KMS-11 (cell line): ENCODE data around the gene PROC.

Experiments
- H2AFZ ChIP-seq: fragments of 200-600 bp; sonication (generic); 2 replicates; pipeline ENCODE4 v1.6.1; 2016; ENCODE audit warnings: antibody characterized with exemption, mixed run types, low read depth
- H3K27ac ChIP-seq: fragments of 200-600 bp; sonication (generic); 2 replicates; pipeline ENCODE4 v1.6.1; 2016; ENCODE audit warnings: mild to moderate bottlenecking, mixed run types
- H3K27me3 ChIP-seq: fragments of 200-600 bp; sonication (generic); 2 replicates; pipeline ENCODE4 v1.6.1; 2017; ENCODE audit warnings: mild to moderate bottlenecking, low read depth, mixed run types, moderate library complexity; ENCODE audit not compliant: insufficient read depth
- H3K36me3 ChIP-seq: fragments of 200-600 bp; sonication (generic); 2 replicates; pipeline ENCODE4 v1.6.1; 2017; ENCODE audit warnings: mild to moderate bottlenecking, mixed run types; ENCODE audit not compliant: insufficient read depth
- H3K4me1 ChIP-seq: fragments of 200-600 bp; sonication (generic); 2 replicates; pipeline ENCODE4 v1.6.1; 2016; ENCODE audit warnings: mild to moderate bottlenecking, low read depth, mixed run types; ENCODE audit not compliant: poor library complexity, severe bottlenecking
- H3K4me2 ChIP-seq: fragments of 200-600 bp; sonication (generic); 2 replicates; pipeline ENCODE4 v1.7.0; 2016; ENCODE audit warnings: mild to moderate bottlenecking, mixed run types
- H3K4me3 ChIP-seq: fragments of 200-600 bp; sonication (generic); IDR thresholded peaks from 2 replicates; pipeline ENCODE4 v1.6.1; 2017; ENCODE audit warnings: low read depth, low read length, mixed read lengths; ENCODE audit not compliant: insufficient read depth
- H3K79me2 ChIP-seq: fragments of 200-600 bp; sonication (generic); 2 replicates; pipeline ENCODE4 v1.6.1; 2016; ENCODE audit warnings: low read depth, mixed run types; ENCODE audit not compliant: insufficient read depth
- H3K9ac ChIP-seq: fragments of 200-600 bp; sonication (generic); 2 replicates; pipeline ENCODE4 v1.6.1; 2016; ENCODE audit warnings: mild to moderate bottlenecking, mixed run types
- H4K20me1 ChIP-seq: fragments of 200-600 bp; sonication (generic); 2 replicates; pipeline ENCODE4 v1.6.1; 2016; ENCODE audit warnings: mild to moderate bottlenecking, mixed run types; ENCODE audit not compliant: insufficient read depth
- TF ChIP-seq, protein P1 (sequence below): fragments of 200-600 bp; sonication (generic); conservative IDR thresholded peaks from 2 replicates; pipeline ENCODE4 v1.6.1; 2017; ENCODE audit warnings: low read depth, mild to moderate bottlenecking, antibody characterized with exemption, low read length, moderate library complexity, mixed read lengths

PROC gene

GRCh38 chr2:127376257-127376656, 42.0 kb upstream of the PROC start:
- peaks cover 45% of the 10 kb centered on the region; the same call in 1 of the 2 replicates for H3K79me2 ChIP-seq
- H2AFZ ChIP-seq, result no peak overlapping the region
- no peak overlapping the region for H3K4me3 ChIP-seq
- H4K20me1 ChIP-seq, result no peaks in the 10 kb centered on the region
- no peaks in the 10 kb centered on the region for H3K36me3 ChIP-seq
- TF ChIP-seq, protein P1, sequence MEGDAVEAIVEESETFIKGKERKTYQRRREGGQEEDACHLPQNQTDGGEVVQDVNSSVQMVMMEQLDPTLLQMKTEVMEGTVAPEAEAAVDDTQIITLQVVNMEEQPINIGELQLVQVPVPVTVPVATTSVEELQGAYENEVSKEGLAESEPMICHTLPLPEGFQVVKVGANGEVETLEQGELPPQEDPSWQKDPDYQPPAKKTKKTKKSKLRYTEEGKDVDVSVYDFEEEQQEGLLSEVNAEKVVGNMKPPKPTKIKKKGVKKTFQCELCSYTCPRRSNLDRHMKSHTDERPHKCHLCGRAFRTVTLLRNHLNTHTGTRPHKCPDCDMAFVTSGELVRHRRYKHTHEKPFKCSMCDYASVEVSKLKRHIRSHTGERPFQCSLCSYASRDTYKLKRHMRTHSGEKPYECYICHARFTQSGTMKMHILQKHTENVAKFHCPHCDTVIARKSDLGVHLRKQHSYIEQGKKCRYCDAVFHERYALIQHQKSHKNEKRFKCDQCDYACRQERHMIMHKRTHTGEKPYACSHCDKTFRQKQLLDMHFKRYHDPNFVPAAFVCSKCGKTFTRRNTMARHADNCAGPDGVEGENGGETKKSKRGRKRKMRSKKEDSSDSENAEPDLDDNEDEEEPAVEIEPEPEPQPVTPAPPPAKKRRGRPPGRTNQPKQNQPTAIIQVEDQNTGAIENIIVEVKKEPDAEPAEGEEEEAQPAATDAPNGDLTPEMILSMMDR, result no peak
- H3K4me1 ChIP-seq, result no peaks in the 10 kb centered on the region
- no peak overlapping the region for H3K4me2 ChIP-seq
- H3K27me3 ChIP-seq, result no peaks in the 10 kb centered on the region
- no peak overlapping the region for H3K27ac ChIP-seq
- H3K9ac ChIP-seq, result no peak overlapping the region

GRCh38 chr2:127377262-127377661, 41.0 kb upstream of the PROC start:
- Histone ChIP-seq H3K9ac (no peak overlapping the region), H3K4me2 (no peak overlapping the region), H3K27ac (no peak overlapping the region), H3K4me3 (no peak overlapping the region), H2AFZ (no peak overlapping the region), H3K36me3 (no peaks in the 10 kb centered on the region), H3K27me3 (no peaks in the 10 kb centered on the region), H3K4me1 (no peaks in the 10 kb centered on the region), H4K20me1 (no peaks in the 10 kb centered on the region), H3K79me2 (peaks cover 54% of the 10 kb centered on the region; the same call in 1 of the 2 replicates)
- TF ChIP-seq, protein P1, result no peak

- no peak overlapping the region for H3K9ac ChIP-seq
- H2AFZ ChIP-seq, result no peak overlapping the region
- TF ChIP-seq, protein P1, result no peak
- H3K27ac ChIP-seq, result no peak overlapping the region
- no peaks in the 10 kb centered on the region for H3K27me3 ChIP-seq
- no peaks in the 10 kb centered on the region for H3K4me1 ChIP-seq
- peaks cover 62% of the 10 kb centered on the region; the same call in 1 of the 2 replicates for H3K79me2 ChIP-seq
- H4K20me1 ChIP-seq, result no peaks in the 10 kb centered on the region
- no peaks in the 10 kb centered on the region for H3K36me3 ChIP-seq
- no peak overlapping the region for H3K4me3 ChIP-seq
- H3K4me2 ChIP-seq, result no peak overlapping the region
These were observed 39.5 kb upstream of the PROC start for GRCh38 chr2:127378720-127379119.

DNA sequence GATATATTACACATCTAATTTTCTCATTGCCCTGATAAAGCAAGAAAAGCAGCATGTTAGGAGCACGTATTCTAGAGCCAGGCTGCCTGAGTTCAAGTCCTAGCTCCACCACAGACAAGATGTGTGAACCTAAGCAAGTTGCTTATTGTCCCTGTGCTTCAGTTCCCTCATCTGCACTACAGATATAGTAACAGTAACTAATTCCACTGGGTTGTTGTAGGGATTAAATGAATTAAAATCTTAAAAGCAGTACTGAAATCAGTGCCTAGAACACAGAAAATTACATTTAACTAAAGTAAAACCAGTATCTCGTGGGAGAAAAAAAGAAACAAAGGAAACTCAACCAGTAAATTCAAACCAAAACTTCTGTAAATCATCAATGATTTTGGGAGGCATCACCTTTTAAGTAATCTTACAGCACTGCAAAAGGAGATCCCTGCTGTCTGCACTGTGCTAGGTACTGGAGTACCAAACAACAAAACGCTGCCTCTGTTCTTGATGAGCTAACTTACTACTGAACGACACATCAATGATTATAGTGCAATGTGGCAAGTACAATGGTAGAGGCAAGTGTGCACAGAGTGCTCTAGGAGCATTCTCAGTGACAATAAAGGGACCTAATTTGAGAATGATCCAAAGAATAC, 38.4 kb upstream of the PROC start:
- TF ChIP-seq, protein P1, result no peak
- Histone ChIP-seq H3K27me3 (no peaks in the 10 kb centered on the region), H3K36me3 (no peaks in the 10 kb centered on the region), H4K20me1 (no peaks in the 10 kb centered on the region), H3K4me1 (no peaks in the 10 kb centered on the region), H3K9ac (no peak overlapping the region), H3K27ac (no peak overlapping the region), H2AFZ (no peak overlapping the region), H3K79me2 (peaks cover 68% of the 10 kb centered on the region; the same call in 1 of the 2 replicates), H3K4me3 (no peak overlapping the region), H3K4me2 (no peak overlapping the region)
